HFFc6 (cell line): ENCODE data around the gene TNFRSF11A. TPM values are rescaled to one million over a fixed set of nuclear protein-coding genes. Genes with fewer than 3 reads are reported as not detected.

Source experiments
- DNase-seq: peaks from one replicate; pipeline ENCODE4 v3.0.0-alpha.2; 2018
- H3K27ac Mint-ChIP-seq: 2 replicates; pipeline ENCODE4 v1.8.0; 2020; ENCODE audit warnings: mild to moderate bottlenecking, mixed read lengths
- H3K27me3 Mint-ChIP-seq: 2 replicates; pipeline ENCODE4 v1.8.0; 2021; ENCODE audit warnings: mild to moderate bottlenecking, moderate library complexity, mixed read lengths; ENCODE audit not compliant: insufficient read depth
- H3K36me3 Mint-ChIP-seq: 2 replicates; pipeline ENCODE4 v1.8.0; 2021; ENCODE audit warnings: low read depth, mixed read lengths
- H3K4me1 Mint-ChIP-seq: 2 replicates; pipeline ENCODE4 v1.8.0; 2020; ENCODE audit warnings: low read depth, mixed read lengths
- H3K4me3 Mint-ChIP-seq: 2 replicates; pipeline ENCODE4 v1.8.0; 2020; ENCODE audit warnings: mild to moderate bottlenecking, moderate library complexity, mixed read lengths
- H3K9me3 Mint-ChIP-seq: 2 replicates; pipeline ENCODE4 v1.8.0; 2020; ENCODE audit warnings: mild to moderate bottlenecking, mixed read lengths
- CTCF ChIP-seq: fragments of 200-600 bp; sonication (generic); IDR thresholded peaks from 2 replicates; pipeline ENCODE4 v1.5.0; 2021; ENCODE audit warnings: antibody characterized with exemption, mild to moderate bottlenecking
- total RNA-seq, 6 experiments: library from RNA; stranded (reverse); fragmentation: NEBNext Ultra II Directional; extraction: Animal tissue kit (Norgen Biotek cat#: 25700); gene quantifications; 2 replicates in 1 of 6; 3 replicates in 5 of 6; pipeline ENCODE4 v1.2.3, GENCODE V29; 2021

Gene TNFRSF11A
- total RNA-seq, 6 experiments from 2014 or later = 0.05 TPM; not detected in 5

- no peaks in the 10 kb centered on the region for H3K36me3 Mint-ChIP-seq
- H3K9me3 Mint-ChIP-seq = no peaks in the 10 kb centered on the region
- peaks cover 30% of the 10 kb centered on the region for H3K4me1 Mint-ChIP-seq
- H3K4me3 Mint-ChIP-seq = peak overlapping the region; percentile 13; the same call in 1 of the 2 replicates
- peaks cover 54% of the 10 kb centered on the region for H3K27me3 Mint-ChIP-seq
- peak; percentile 79 for DNase-seq
- H3K27ac Mint-ChIP-seq = no peak overlapping the region
- TF ChIP-seq CTCF = no peak
Measured at GRCh38 chr18:62329691-62330454, 4.8 kb downstream of the TNFRSF11A start.

GRCh38 chr18:62330650-62331049 lies 5.5 kb downstream of the TNFRSF11A start:
- Mint-ChIP-seq H3K9me3 (no peaks in the 10 kb centered on the region), H3K27me3 (peaks cover 51% of the 10 kb centered on the region), H3K4me1 (peaks cover 30% of the 10 kb centered on the region), H3K4me3 (no peak overlapping the region), H3K36me3 (no peaks in the 10 kb centered on the region), H3K27ac (no peak overlapping the region)
- DNase-seq = no peak
- no peak for TF ChIP-seq CTCF

- no peaks in the 10 kb centered on the region for H3K36me3 Mint-ChIP-seq
- no peak for TF ChIP-seq CTCF
- H3K27me3 Mint-ChIP-seq = peaks cover 52% of the 10 kb centered on the region
- no peak for DNase-seq
- H3K27ac Mint-ChIP-seq = no peak overlapping the region
- H3K4me1 Mint-ChIP-seq = peaks cover 24% of the 10 kb centered on the region
- no peak overlapping the region for H3K4me3 Mint-ChIP-seq
- H3K9me3 Mint-ChIP-seq = no peaks in the 10 kb centered on the region
Measured at GRCh38 chr18:62331581-62332356, 6.7 kb downstream of the TNFRSF11A start.

- no peaks in the 10 kb centered on the region for H3K9me3 Mint-ChIP-seq
- no peak for DNase-seq
- peaks cover 24% of the 10 kb centered on the region for H3K4me1 Mint-ChIP-seq
- no peak overlapping the region for H3K4me3 Mint-ChIP-seq
- TF ChIP-seq CTCF = no peak
- no peaks in the 10 kb centered on the region for H3K36me3 Mint-ChIP-seq
- peaks cover 48% of the 10 kb centered on the region for H3K27me3 Mint-ChIP-seq
- H3K27ac Mint-ChIP-seq = no peak overlapping the region
Measured at GRCh38 chr18:62332431-62332830, 7.3 kb downstream of the TNFRSF11A start.

GRCh38 chr18:62332964-62333695 lies 8.0 kb downstream of the TNFRSF11A start:
- H3K4me1 Mint-ChIP-seq = peaks cover 24% of the 10 kb centered on the region
- no peaks in the 10 kb centered on the region for H3K9me3 Mint-ChIP-seq
- H3K27me3 Mint-ChIP-seq = peaks cover 54% of the 10 kb centered on the region
- TF ChIP-seq CTCF = no peak
- no peaks in the 10 kb centered on the region for H3K36me3 Mint-ChIP-seq
- no peak overlapping the region for H3K4me3 Mint-ChIP-seq
- no peak overlapping the region for H3K27ac Mint-ChIP-seq
- DNase-seq = no peak
